ENCODE measurements around the gene ZNF583. TPM values are rescaled to one million over a fixed set of nuclear protein-coding genes. Genes with fewer than 3 reads are reported as not detected.

Gene ZNF583
- total RNA-seq, 1 experiment from 2014 or later, result not detected

DNA sequence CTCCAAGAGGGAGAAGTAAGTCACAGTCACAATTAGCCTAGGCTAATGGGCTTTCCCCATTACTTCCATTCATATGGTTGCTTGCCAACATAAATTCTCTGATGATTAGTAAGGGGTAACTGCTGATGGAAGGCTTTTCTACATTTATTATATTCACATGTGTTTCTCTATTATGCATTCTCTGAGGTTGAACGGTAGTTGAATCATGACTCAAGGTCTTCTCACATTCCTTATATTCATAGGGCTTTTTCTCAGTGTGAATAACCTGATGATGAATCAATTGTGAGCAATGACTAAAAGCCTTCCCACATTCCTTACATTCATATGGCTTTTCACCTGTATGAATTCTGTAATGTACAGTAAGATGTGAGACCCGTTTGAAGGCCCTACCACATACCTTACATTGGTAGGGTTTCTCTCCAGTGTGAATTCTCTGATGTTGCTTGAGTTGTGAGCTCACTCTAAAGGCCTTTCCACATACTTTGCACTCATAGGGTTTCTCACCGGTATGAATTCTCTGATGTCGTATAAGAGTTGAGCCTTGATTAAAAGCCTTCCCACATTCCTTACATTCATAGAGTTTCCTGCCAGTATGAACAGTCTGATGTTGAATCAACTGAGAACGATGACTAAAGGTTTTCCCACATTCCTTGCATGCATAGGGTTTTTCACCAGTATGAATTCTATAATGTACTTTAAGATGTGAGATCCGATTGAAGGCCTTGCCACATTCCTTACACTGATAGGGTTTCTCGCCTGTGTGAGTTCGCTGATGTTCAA lies 20.1 kb upstream of the ZNF583 start:
- Histone ChIP-seq H3K9ac (ENCODE audit: low read length) (no peak overlapping the region), H3K36me3 (ENCODE audit: control insufficient read depth in 1 of 2, insufficient read depth in 2 of 2, low read length in 2 of 2) (no peaks in the 10 kb centered on the region), H3K79me2 (ENCODE audit: insufficient read depth, low read length) (no peaks in the 10 kb centered on the region), H3K4me3 (replicated peaks in 1 of 2; ENCODE audit: low read depth in 1 of 2, low read length in 2 of 2) (no peak overlapping the region), H3K9me3 (ENCODE audit: control insufficient read depth in 1 of 2, insufficient read depth in 1 of 2, low read depth in 1 of 2, low read length in 2 of 2) (peaks cover 4 to 12% of the 10 kb centered on the region in 2 experiments; a peak in 2 of 4 replicates), H3K27ac (ENCODE audit: low read depth, low read length) (no peak overlapping the region), H3K9me2 (ENCODE audit: insufficient read depth) (no peaks in the 10 kb centered on the region), H3K27me3 (ENCODE audit: insufficient read depth, low read length) (no peaks in the 10 kb centered on the region), H2AFZ (ENCODE audit: low read depth, low read length, poor library complexity, severe bottlenecking) (no peak overlapping the region), H3K4me2 (ENCODE audit: low read length) (no peak overlapping the region), H4K20me1 (ENCODE audit: insufficient read depth) (no peaks in the 10 kb centered on the region), H3K4me1 (ENCODE audit: control insufficient read depth in 1 of 2, insufficient read depth in 2 of 2, low read length in 2 of 2) (no peaks in the 10 kb centered on the region)
- CTCF ChIA-PET, result no interaction called here
- BruUV-seq (replicated peaks), result no TSS peak
- ATAC-seq (no peak), DNase-seq (ENCODE audit: low read depth, low spot score) (no peak)
- RAD21 ChIA-PET (ENCODE audit: low non-redundant PET in 1 of 2, low total read pairs in 2 of 2, uncharacterized antibody in 2 of 2, unreplicated experiment in 2 of 2), result no interaction called here
- intact Hi-C loops (cut with micrococcal nuclease), result no loop called here
- POLR2A ChIA-PET, result no interaction called here
- no peak for TF ChIP-seq CEBPB (IDR thresholded peaks at IDR 0.05; ENCODE audit: low read depth)
- TF ChIP-seq SP1 (IDR thresholded peaks at IDR 0.05; ENCODE audit: low read depth), result no peak
- no peak for TF ChIP-seq FOSL1 (IDR thresholded peaks at IDR 0.05; ENCODE audit: low read depth)
- TF ChIP-seq YY1 (IDR thresholded peaks at IDR 0.05; ENCODE audit: extremely low read depth, insufficient replicate concordance, low read depth, low read length), result no peak
- TF ChIP-seq ZBTB33 (IDR thresholded peaks at IDR 0.05; ENCODE audit: extremely low read depth, insufficient replicate concordance, low read length), result no peak

Measured in HCT116 (cell line).